Gastroesophageal sphincter (tissue), 3 donors: Measurements from ENCODE around the gene MLLT1.
A peak's percentile ranks its signal among the peaks of the same experiment; 100 is the strongest.

Experiments used
- CTCF ChIP-seq, 4 experiments: fragments of 200-600 bp in 2 of 4; fragments of 450-650 bp in 2 of 4; sonication (generic) in 1 of 4; IDR thresholded peaks; one replicate each; pipeline ENCODE4 v1.5.1; 2017 to 2019; ENCODE audit warnings: antibody characterized with exemption in 4 of 4, mild to moderate bottlenecking in 2 of 4, moderate library complexity in 2 of 4
- EP300 ChIP-seq: sonication (generic); formaldehyde crosslinking; IDR thresholded peaks from one replicate; pipeline ENCODE4 v1.6.1; 2017; ENCODE audit warnings: antibody characterized with exemption, mild to moderate bottlenecking
- POLR2A ChIP-seq, 2 donors: fragments of 450-650 bp; IDR thresholded peaks; one replicate each; pipeline ENCODE4 v1.6.1; 2017; ENCODE audit warnings: antibody characterized with exemption in 2 of 2, mild to moderate bottlenecking in 2 of 2, moderate library complexity in 1 of 2
- POLR2AphosphoS5 ChIP-seq: sonication (generic); formaldehyde crosslinking; IDR thresholded peaks from one replicate; pipeline ENCODE4 v1.6.1; 2017; ENCODE audit warnings: antibody characterized with exemption

- TF ChIP-seq POLR2AphosphoS5, result peak; percentile 45
- TF ChIP-seq CTCF (IDR thresholded peaks at IDR 0.05), result no peak
- TF ChIP-seq POLR2A (IDR thresholded peaks at IDR 0.05), result no peak
- TF ChIP-seq EP300, result no peak
Measured at GRCh38 chr19:6276447-6276846, 3.3 kb downstream of the MLLT1 start.
